DOHH2 (cell line): ENCODE results near the gene NBAS.

Experiments used
- EZH2phosphoT487 ChIP-seq: fragments of 200-600 bp; sonication (generic); IDR thresholded peaks from 2 replicates; pipeline ENCODE4 v1.6.1; 2017; ENCODE audit warnings: borderline replicate concordance, mild to moderate bottlenecking, antibody characterized with exemption, low read length, moderate library complexity, mixed read lengths
- TF ChIP-seq, protein P1 (sequence below): fragments of 200-600 bp; sonication (generic); IDR thresholded peaks from one replicate; pipeline ENCODE4 v1.5.1; 2014; ENCODE audit warnings: antibody characterized with exemption, mild to moderate bottlenecking, low read depth, low read length; ENCODE audit not compliant: poor library complexity, severe bottlenecking

DNA sequence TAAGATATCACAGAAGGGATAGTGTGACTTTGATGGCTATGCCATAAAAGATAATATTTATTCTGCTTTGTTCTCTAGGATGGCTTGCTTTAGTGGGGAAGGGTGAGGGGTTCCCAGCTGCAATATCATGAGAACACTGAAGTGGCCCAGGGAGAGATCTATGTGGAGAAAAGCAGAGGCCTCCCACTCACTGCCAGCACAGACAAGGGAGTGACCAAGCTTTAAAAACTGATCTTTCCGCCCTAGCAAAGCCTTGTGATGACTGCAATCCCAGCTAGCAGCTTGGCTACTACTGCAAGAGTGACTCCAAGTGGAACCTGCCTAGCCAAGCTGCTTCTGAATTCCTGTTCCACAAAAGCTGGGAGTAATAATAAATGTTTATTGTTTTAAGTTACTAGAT lies 22.7 kb upstream of the NBAS start:
- TF ChIP-seq, protein P1, sequence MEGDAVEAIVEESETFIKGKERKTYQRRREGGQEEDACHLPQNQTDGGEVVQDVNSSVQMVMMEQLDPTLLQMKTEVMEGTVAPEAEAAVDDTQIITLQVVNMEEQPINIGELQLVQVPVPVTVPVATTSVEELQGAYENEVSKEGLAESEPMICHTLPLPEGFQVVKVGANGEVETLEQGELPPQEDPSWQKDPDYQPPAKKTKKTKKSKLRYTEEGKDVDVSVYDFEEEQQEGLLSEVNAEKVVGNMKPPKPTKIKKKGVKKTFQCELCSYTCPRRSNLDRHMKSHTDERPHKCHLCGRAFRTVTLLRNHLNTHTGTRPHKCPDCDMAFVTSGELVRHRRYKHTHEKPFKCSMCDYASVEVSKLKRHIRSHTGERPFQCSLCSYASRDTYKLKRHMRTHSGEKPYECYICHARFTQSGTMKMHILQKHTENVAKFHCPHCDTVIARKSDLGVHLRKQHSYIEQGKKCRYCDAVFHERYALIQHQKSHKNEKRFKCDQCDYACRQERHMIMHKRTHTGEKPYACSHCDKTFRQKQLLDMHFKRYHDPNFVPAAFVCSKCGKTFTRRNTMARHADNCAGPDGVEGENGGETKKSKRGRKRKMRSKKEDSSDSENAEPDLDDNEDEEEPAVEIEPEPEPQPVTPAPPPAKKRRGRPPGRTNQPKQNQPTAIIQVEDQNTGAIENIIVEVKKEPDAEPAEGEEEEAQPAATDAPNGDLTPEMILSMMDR: no peak
- TF ChIP-seq EZH2phosphoT487: no peak
